AG04449 (cell line): ENCODE data around the gene LRRC8E.

Experiments used
- CTCF ChIA-PET: fragments of 350-600 bp; formaldehyde crosslinking; extraction: SDS; loops from one replicate; lab custom pipeline; 2021; ENCODE audit warnings: antibody characterized with exemption; lab: Yijun Ruan, JAX
- POLR2A ChIA-PET: fragments of 400-600, 350-600 bp; formaldehyde crosslinking; extraction: SDS; loops from one replicate; lab custom pipeline; 2020; ENCODE audit warnings: antibody characterized with exemption, inconsistent platforms; lab: Yijun Ruan, JAX
- DNase-seq: peaks from one replicate; pipeline ENCODE4 v3.0.0-alpha.2; 2010; ENCODE audit warnings: low read depth, low spot score
- H3K4me3 ChIP-seq: 2 replicates; pipeline ENCODE4 v1.5.1; 2011; ENCODE audit warnings: low read depth, mild to moderate bottlenecking, control low read depth, low read length
- TF ChIP-seq, protein P1 (sequence below): IDR thresholded peaks from one replicate; pipeline ENCODE4 v1.5.1; 2011; ENCODE audit warnings: mild to moderate bottlenecking, moderate library complexity, low read length, control low read depth, inconsistent platforms; ENCODE audit not compliant: insufficient read depth; ENCODE audit errors: missing control alignments

The LRRC8E gene

DNA sequence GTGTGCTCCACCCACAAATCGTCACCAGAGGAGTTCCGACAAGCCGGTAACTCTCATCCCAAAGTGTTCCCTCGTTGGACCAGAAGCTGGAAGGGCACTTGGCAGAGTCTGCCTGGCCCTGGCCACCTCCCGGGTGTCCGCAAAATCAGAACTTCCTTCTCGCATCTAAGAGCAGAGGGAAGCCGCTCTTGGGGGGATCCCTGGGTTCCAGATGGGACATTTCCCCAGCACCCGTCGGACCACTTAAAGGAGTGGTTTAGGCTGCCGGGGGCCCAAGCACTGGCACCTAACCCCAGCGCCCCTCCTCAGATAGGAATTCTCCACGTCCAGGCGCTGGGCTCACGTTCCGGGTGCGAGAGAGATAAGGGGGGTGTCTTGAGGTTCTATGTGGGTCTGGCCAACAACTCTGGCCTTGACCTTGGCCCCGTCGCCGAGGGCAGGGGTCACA lies 14.5 kb downstream of the LRRC8E start:
- POLR2A ChIA-PET: interaction anchor here (0.6 to 1.6 kb wide), 9 partner anchors 9 to 419 kb away, joined by 3 to 13 read pairs (median 4); partner anchors contain the start of genes LRRC8E, NDUFA7, RPS28 and SNAPC2
- TF ChIP-seq, protein P1, sequence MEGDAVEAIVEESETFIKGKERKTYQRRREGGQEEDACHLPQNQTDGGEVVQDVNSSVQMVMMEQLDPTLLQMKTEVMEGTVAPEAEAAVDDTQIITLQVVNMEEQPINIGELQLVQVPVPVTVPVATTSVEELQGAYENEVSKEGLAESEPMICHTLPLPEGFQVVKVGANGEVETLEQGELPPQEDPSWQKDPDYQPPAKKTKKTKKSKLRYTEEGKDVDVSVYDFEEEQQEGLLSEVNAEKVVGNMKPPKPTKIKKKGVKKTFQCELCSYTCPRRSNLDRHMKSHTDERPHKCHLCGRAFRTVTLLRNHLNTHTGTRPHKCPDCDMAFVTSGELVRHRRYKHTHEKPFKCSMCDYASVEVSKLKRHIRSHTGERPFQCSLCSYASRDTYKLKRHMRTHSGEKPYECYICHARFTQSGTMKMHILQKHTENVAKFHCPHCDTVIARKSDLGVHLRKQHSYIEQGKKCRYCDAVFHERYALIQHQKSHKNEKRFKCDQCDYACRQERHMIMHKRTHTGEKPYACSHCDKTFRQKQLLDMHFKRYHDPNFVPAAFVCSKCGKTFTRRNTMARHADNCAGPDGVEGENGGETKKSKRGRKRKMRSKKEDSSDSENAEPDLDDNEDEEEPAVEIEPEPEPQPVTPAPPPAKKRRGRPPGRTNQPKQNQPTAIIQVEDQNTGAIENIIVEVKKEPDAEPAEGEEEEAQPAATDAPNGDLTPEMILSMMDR: no peak
- CTCF ChIA-PET: interaction anchor here (1.0 to 1.9 kb wide), 12 partner anchors 10 to 77 kb away, joined by 3 to 13 read pairs (median 6); partner anchors contain the start of genes LRRC8E and TIMM44
- DNase-seq: no peak
- peak overlapping the region; percentile 86 for H3K4me3 ChIP-seq

DNA sequence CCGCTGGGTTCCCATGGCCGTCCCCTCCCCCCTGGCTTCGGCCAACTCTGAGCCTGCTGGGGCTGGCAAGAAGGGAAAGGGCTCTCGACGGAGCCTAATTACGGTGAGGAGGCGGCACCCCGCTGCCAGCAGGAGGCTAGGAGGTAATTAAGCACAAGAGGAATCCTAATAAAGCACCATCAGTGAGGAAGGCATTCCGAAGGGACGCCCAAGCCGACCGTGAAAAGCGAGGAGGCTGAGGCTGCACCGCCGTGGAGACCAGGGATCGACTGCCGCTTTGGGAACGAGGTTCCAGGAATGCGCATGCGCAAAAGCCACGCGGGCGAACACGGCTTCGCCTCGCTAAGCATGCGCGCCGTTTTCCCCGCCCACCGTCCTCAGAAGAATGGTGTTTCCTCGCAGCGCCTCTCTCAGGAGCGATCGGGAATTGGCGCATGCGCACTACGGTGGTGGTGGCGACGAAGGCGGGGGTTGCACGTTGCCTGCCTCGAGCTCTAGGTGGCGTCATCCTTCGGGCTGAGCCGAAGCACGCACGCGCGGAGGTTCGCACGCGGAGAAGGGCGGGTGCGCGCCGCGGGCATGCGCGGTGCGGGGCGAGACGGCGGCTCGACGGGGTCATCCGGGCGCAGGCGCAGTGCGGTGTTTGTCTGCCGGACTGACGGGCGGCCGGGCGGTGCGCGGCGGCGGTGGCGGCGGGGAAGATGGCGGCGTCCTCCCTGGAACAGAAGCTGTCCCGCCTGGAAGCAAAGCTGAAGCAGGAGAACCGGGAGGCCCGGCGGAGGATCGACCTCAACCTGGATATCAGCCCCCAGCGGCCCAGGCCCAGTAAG lies 15.1 kb downstream of the LRRC8E start, which contains the start of gene MAP2K7:
TSS of gene MAP2K7 (plus strand) at position 634 of the 830 bp plus-strand sequence. CDS start at position 702, 68 bp downstream.
- TF ChIP-seq, protein P1: peak; percentile 72
- ChIA-PET CTCF (interaction anchor here (0.6 to 1.9 kb wide), 15 partner anchors 9 to 969 kb away, joined by 3 to 13 read pairs (median 5); partner anchors contain the start of genes SNAPC2 and TIMM44), POLR2A (interaction anchor here (0.6 to 1.6 kb wide), 10 partner anchors 8 to 473 kb away, joined by 3 to 13 read pairs (median 4); partner anchors contain the start of genes LRRC8E, NDUFA7, RPS28 and SNAPC2)
- peak; percentile 88 for DNase-seq
- H3K4me3 ChIP-seq: peak within 1 kb of the TSS; percentile 91

DNA sequence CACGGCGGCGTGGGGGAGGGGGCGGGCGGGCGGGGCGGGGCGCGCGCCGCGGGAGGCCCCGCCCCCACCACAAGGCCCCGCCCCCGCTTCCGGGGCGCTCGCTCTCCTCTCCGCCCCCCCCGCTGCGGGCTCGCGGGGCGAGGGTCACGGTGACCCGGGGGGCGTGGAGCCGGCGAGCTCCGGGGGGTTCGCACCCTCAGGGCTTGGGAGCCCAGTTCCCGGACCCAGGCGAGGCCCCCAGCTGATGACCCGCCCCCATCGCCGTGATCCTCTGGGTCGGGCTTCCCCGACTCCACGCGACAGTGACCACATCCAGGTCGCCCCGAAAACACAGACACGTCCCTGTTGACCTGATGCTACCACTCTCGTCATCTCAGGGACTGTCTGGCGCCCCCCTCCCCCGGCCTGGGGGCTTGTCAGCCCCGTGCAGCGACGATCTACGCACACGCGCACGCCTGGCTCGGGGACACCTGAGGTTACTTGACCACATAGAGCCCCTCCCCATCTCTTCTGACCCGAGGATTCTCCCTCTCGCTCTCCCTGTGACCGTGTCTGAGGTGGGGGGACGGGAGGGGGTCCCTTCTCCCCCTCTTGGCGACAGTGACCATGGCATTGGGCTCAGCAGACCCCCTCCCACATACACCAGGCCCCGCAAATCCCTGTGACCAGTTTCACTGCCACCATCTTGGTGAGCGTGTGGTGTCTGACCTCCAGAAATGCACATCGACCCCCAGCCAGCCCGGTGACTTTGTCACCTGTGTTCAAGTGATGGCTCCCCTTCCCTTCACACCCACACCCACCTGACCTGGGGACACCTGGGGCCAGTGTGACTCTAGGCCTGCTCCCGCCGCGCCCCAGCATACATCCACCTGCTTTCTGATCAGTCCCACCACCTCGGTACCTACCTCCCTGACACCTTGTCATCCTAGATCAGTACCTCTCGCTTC lies 16.0 kb downstream of the LRRC8E start:
- ChIA-PET CTCF (interaction anchor here (0.6 to 1.9 kb wide), 15 partner anchors 8 to 970 kb away, joined by 3 to 13 read pairs (median 5); partner anchors contain the start of genes SNAPC2 and TIMM44), POLR2A (interaction anchor here (0.6 to 1.6 kb wide), 7 partner anchors 11 to 472 kb away, joined by 3 to 13 read pairs (median 6); partner anchors contain the start of genes LRRC8E and SNAPC2)
- no peak for DNase-seq
- TF ChIP-seq, protein P1: no peak
- H3K4me3 ChIP-seq: peak overlapping the region; percentile 91

DNA sequence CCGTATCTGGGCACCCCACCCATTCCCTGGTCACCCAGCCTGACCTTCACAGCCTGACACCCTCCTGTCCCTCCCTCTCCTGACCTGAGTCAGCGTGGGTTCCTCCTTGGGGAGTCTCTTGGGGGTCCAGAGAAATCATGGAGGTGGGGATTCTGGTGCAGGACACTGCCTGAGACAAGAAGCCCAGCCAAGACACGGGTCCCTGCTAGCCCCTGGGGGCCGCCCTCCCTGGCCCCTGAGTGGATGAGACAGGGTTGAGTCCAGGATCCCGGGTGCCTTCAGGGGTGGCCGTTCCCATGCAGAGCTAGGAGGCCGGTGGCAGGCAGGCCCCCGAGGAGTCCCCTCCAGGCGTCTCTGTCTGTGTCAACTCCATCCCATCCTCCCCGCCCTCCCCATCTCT lies 17.0 kb downstream of the LRRC8E start:
- H3K4me3 ChIP-seq: peak overlapping the region; percentile 91
- ChIA-PET CTCF (interaction anchor here (1.2 kb wide), 1 partner anchor 14 kb away, joined by 4 read pairs; the partner anchor contains the start of gene SNAPC2), POLR2A (interaction anchor here (1.1 kb wide), 1 partner anchor 13 kb away, joined by 3 read pairs; no protein-coding TSS in a partner anchor)
- TF ChIP-seq, protein P1: no peak
- no peak for DNase-seq

DNA sequence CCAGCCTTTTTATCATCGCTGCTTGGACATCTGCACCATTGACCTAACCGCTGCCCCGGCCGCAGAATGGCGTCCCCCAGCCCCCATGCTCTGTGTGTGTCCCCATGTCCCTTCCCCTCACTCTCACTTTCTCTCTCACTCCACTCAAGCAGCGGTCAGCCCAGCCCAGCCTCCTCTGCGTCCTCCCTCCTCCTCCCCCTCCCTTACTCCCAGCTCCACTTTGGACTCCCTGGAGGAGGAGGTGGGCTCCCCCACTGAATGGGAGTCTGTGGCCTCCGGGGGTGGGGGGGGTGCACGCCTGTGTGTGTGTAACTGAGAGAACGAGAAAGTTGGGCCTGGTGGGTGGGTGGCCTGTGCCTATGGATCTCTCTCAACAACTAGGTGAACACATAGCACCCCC lies 17.5 kb downstream of the LRRC8E start:
- TF ChIP-seq, protein P1: no peak
- CTCF ChIA-PET: interaction anchor here (1.2 kb wide), 1 partner anchor 14 kb away, joined by 4 read pairs; the partner anchor contains the start of gene SNAPC2
- no peak for DNase-seq
- POLR2A ChIA-PET: interaction anchor here (1.1 kb wide), 1 partner anchor 12 kb away, joined by 3 read pairs; no protein-coding TSS in a partner anchor
- H3K4me3 ChIP-seq: no peak overlapping the region
